MM.1S (cell line): ENCODE measurements around the gene MT2A.
"Not testable (repeated sequence)": the region's sequence is repeated elsewhere in the genome, so short reads cannot be mapped to it uniquely, and the experiment has no call there.

Experiments used
- CTCF ChIP-seq: fragments of 300-600 bp; sonication (generic); IDR thresholded peaks from 2 replicates; pipeline ENCODE4 v1.5.1; 2016; ENCODE audit warnings: antibody characterized with exemption, low read length, mixed read lengths
- EZH2phosphoT487 ChIP-seq: fragments of 300-600 bp; sonication (generic); IDR thresholded peaks from 2 replicates; pipeline ENCODE4 v1.6.1; 2018; ENCODE audit warnings: antibody characterized with exemption, low read length

GRCh38 chr16:56621665-56622445 is 13.5 kb downstream of the MT2A start:
- not testable (repeated sequence) for TF ChIP-seq CTCF, EZH2phosphoT487
